Measurements from ENCODE around the gene AARS2.

- TF ChIP-seq CTCF (IDR thresholded peaks at IDR 0.05) (no peak), POLR2A (IDR thresholded peaks at IDR 0.05) (no peak)
Measured at GRCh38 chr6:44306710-44307109, 6.4 kb downstream of the AARS2 start.
